Measurements from ENCODE around the gene PHF2. TPM values are rescaled to one million over a fixed set of nuclear protein-coding genes. Genes with fewer than 3 reads are reported as not detected.

The PHF2 gene
- total RNA-seq, 1 experiment from 2014 or later: 11.6 TPM

DNA sequence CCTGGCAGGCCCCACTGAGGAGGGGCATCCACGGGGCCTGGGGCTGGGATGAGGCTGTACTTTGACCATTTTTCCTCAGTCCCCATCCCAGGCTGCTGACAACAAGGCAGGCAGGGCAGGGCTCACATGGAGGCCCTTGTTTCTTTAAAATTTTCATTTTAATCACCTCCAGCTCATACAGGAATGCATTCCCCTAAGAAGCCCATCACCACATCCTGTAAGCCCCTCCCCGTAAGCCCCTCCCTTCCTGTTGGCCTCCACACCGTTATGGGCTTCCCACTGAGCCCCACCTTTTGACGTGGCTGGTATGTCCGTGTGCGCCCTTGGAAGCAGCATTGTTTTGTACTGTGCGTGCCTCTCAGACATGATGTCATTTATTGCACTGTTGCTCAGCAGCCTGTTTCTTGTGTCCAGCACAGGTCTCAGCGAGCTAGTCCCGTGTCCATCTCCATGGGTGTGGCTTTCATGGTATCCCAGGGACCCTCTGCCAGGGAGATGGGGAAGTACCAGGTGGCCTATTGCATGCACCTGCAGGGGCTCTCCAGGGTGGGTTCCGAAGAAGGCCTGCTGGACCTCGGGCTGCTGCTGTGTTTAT, 22.4 kb downstream of the PHF2 start (continued):
- TF ChIP-seq, protein P1, sequence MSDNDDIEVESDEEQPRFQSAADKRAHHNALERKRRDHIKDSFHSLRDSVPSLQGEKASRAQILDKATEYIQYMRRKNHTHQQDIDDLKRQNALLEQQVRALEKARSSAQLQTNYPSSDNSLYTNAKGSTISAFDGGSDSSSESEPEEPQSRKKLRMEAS (CRISPR knock-in tag; IDR thresholded peaks at IDR 0.05): no peak
- no peak for TF ChIP-seq ELF4 (CRISPR knock-in tag; IDR thresholded peaks at IDR 0.05; ENCODE audit: low read depth)
- TF ChIP-seq, protein P2, sequence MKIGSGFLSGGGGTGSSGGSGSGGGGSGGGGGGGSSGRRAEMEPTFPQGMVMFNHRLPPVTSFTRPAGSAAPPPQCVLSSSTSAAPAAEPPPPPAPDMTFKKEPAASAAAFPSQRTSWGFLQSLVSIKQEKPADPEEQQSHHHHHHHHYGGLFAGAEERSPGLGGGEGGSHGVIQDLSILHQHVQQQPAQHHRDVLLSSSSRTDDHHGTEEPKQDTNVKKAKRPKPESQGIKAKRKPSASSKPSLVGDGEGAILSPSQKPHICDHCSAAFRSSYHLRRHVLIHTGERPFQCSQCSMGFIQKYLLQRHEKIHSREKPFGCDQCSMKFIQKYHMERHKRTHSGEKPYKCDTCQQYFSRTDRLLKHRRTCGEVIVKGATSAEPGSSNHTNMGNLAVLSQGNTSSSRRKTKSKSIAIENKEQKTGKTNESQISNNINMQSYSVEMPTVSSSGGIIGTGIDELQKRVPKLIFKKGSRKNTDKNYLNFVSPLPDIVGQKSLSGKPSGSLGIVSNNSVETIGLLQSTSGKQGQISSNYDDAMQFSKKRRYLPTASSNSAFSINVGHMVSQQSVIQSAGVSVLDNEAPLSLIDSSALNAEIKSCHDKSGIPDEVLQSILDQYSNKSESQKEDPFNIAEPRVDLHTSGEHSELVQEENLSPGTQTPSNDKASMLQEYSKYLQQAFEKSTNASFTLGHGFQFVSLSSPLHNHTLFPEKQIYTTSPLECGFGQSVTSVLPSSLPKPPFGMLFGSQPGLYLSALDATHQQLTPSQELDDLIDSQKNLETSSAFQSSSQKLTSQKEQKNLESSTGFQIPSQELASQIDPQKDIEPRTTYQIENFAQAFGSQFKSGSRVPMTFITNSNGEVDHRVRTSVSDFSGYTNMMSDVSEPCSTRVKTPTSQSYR (CRISPR knock-in tag; IDR thresholded peaks at IDR 0.05): no peak
- TF ChIP-seq, protein P3, sequence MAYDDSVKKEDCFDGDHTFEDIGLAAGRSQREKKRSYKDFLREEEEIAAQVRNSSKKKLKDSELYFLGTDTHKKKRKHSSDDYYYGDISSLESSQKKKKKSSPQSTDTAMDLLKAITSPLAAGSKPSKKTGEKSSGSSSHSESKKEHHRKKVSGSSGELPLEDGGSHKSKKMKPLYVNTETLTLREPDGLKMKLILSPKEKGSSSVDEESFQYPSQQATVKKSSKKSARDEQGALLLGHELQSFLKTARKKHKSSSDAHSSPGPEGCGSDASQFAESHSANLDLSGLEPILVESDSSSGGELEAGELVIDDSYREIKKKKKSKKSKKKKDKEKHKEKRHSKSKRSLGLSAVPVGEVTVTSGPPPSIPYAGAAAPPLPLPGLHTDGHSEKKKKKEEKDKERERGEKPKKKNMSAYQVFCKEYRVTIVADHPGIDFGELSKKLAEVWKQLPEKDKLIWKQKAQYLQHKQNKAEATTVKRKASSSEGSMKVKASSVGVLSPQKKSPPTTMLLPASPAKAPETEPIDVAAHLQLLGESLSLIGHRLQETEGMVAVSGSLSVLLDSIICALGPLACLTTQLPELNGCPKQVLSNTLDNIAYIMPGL (CRISPR knock-in tag; IDR thresholded peaks at IDR 0.05): no peak
- TF ChIP-seq NFE2L1 (CRISPR knock-in tag; IDR thresholded peaks at IDR 0.05): no peak
- no peak for TF ChIP-seq ZNF416 (CRISPR knock-in tag; IDR thresholded peaks at IDR 0.05)

DNA sequence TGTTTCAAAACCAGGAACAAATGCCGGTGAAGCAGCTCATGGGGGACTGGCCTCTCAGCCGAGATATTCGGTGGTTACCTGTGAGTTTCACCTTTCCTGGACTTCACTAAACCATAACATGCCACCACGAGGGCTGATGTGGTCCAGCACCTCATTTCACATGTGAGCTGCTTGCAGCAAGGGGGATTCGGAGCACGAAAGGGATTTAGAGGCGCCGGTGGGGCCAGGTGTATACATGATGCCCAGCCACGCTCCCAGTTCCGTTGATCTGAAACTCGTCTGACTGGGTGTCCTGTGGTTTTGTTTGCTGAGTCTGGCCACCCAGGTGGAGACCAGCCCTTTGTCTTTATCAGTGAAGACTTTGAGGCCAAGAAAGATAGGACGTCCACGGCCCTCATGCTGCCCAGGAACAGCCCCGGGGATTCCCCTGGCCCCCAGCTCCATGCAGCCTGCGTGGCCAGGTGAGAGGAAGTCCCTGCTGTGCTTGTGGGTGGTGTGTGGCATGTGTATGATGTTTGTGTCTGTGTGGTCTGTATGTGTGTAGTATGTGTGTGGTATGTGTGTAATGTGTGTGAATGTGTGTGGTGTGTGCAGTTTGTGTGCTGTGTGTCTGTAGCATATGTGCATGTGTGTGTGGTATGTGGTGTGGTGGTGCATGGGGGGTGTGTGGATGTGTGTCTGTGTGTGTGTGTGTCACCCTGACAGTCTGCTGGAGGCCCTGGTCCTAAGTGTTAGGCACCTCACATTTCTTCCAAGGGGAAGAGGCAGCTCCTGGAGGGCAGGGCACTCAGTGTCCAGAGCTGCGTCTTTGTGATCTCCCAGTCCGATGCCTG, 23.4 kb downstream of the PHF2 start:
- peak overlapping the region; percentile 73 for H3K27ac Mint-ChIP-seq
- peak overlapping the region; percentile 6 for H3K4me3 Mint-ChIP-seq
- peaks cover 60% of the 10 kb centered on the region for H3K4me1 Mint-ChIP-seq
- peaks cover 2% of the 10 kb centered on the region for H3K9me3 Mint-ChIP-seq
- no peak for DNase-seq (ENCODE audit: low spot score)
- ChIA-PET POLR2A (interaction anchor here (0.6 kb wide), 1 partner anchor 11 kb away, joined by 3 read pairs; no protein-coding TSS in a partner anchor), CTCF (interaction anchor here (1.0 to 2.7 kb wide), 6 partner anchors 18 to 446 kb away, joined by 3 to 14 read pairs (median 4); no protein-coding TSS in a partner anchor)
- H3K36me3 Mint-ChIP-seq: no peaks in the 10 kb centered on the region; the same call in 1 of the 2 replicates
- no peaks in the 10 kb centered on the region; the same call in 1 of the 2 replicates for H3K27me3 Mint-ChIP-seq (ENCODE audit: low read depth)
- TF ChIP-seq, protein P4, sequence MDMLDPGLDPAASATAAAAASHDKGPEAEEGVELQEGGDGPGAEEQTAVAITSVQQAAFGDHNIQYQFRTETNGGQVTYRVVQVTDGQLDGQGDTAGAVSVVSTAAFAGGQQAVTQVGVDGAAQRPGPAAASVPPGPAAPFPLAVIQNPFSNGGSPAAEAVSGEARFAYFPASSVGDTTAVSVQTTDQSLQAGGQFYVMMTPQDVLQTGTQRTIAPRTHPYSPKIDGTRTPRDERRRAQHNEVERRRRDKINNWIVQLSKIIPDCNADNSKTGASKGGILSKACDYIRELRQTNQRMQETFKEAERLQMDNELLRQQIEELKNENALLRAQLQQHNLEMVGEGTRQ (CRISPR knock-in tag; IDR thresholded peaks at IDR 0.05): no peak
- TF ChIP-seq ZBTB21 (CRISPR knock-in tag; IDR thresholded peaks at IDR 0.05; ENCODE audit: borderline replicate concordance) (no peak), FOXK1 (CRISPR knock-in tag; IDR thresholded peaks at IDR 0.05) (no peak), NFE2L1 (CRISPR knock-in tag; IDR thresholded peaks at IDR 0.05) (no peak), CREM (CRISPR knock-in tag; IDR thresholded peaks at IDR 0.05) (no peak), ZNF416 (CRISPR knock-in tag; IDR thresholded peaks at IDR 0.05) (no peak), ZNF317 (CRISPR knock-in tag; IDR thresholded peaks at IDR 0.05; ENCODE audit: borderline replicate concordance, low read depth) (no peak), TCF7 (CRISPR knock-in tag; IDR thresholded peaks at IDR 0.05; ENCODE audit: low read depth) (no peak), TEAD4 (CRISPR knock-in tag; IDR thresholded peaks at IDR 0.05) (no peak), ZNF423 (CRISPR knock-in tag; IDR thresholded peaks at IDR 0.05) (no peak; the same call in none of the 2 replicates), IRF2 (CRISPR knock-in tag; IDR thresholded peaks at IDR 0.05; ENCODE audit: borderline replicate concordance, low read depth) (no peak), EMX1 (CRISPR knock-in tag; IDR thresholded peaks at IDR 0.05) (no peak), CBFB (CRISPR knock-in tag; IDR thresholded peaks at IDR 0.05; ENCODE audit: low read depth) (no peak), NR2C2 (CRISPR knock-in tag; IDR thresholded peaks at IDR 0.05) (no peak), NR3C1 (CRISPR knock-in tag; conservative IDR thresholded peaks at IDR 0.05; ENCODE audit: low read depth) (no peak)
- TF ChIP-seq, protein P5, sequence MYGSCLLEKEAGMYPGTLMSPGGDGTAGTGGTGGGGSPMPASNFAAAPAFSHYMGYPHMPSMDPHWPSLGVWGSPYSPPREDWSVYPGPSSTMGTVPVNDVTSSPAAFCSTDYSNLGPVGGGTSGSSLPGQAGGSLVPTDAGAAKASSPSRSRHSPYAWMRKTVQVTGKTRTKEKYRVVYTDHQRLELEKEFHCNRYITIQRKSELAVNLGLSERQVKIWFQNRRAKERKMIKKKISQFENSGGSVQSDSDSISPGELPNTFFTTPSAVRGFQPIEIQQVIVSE (CRISPR knock-in tag; IDR thresholded peaks at IDR 0.05; ENCODE audit: borderline replicate concordance): no peak
- TF ChIP-seq, protein P6, sequence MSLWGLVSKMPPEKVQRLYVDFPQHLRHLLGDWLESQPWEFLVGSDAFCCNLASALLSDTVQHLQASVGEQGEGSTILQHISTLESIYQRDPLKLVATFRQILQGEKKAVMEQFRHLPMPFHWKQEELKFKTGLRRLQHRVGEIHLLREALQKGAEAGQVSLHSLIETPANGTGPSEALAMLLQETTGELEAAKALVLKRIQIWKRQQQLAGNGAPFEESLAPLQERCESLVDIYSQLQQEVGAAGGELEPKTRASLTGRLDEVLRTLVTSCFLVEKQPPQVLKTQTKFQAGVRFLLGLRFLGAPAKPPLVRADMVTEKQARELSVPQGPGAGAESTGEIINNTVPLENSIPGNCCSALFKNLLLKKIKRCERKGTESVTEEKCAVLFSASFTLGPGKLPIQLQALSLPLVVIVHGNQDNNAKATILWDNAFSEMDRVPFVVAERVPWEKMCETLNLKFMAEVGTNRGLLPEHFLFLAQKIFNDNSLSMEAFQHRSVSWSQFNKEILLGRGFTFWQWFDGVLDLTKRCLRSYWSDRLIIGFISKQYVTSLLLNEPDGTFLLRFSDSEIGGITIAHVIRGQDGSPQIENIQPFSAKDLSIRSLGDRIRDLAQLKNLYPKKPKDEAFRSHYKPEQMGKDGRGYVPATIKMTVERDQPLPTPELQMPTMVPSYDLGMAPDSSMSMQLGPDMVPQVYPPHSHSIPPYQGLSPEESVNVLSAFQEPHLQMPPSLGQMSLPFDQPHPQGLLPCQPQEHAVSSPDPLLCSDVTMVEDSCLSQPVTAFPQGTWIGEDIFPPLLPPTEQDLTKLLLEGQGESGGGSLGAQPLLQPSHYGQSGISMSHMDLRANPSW (CRISPR knock-in tag; conservative IDR thresholded peaks at IDR 0.05; ENCODE audit: low read depth): no peak
- peak; percentile 5; the same call in 1 of the 2 replicates for ATAC-seq
